Measurements from ENCODE around the gene CD151.

DNA sequence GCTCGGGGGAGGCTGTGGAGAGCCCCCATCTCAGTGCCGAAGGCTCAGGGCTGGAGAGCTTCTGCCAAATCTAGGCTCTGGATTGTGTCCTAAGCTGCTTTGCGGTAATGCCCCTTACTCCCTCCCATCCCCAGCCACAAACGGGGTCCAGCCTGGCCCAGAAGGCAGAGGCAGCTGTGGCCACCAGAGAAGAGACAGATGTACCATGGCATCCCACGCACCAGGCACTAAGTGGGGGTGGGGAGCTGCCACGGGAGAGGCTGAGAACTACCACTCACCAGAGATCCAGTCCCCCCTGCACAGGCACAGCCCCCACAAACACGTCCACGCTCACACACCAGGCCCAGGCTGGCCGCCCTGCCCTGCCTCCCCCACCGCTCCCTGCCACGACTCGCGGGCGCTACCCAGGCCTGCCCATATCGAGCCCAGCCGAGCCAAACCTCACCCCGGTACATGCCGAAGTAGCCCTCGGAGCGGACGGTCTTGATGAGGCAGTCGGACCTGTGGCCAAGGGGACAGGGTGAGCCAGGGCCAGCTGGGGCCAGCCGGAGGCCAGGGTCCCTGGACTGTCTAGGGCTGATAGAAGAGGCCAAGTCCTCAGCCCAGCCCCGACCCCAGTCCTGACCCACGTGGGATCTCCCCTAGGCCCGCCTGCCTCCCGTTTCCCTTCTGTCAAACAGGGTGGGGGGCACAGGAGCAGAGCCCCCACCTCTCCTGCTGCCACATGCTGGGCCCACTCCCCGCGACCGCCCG lies 38.6 kb upstream of the CD151 start:
- TF ChIP-seq, protein P1, sequence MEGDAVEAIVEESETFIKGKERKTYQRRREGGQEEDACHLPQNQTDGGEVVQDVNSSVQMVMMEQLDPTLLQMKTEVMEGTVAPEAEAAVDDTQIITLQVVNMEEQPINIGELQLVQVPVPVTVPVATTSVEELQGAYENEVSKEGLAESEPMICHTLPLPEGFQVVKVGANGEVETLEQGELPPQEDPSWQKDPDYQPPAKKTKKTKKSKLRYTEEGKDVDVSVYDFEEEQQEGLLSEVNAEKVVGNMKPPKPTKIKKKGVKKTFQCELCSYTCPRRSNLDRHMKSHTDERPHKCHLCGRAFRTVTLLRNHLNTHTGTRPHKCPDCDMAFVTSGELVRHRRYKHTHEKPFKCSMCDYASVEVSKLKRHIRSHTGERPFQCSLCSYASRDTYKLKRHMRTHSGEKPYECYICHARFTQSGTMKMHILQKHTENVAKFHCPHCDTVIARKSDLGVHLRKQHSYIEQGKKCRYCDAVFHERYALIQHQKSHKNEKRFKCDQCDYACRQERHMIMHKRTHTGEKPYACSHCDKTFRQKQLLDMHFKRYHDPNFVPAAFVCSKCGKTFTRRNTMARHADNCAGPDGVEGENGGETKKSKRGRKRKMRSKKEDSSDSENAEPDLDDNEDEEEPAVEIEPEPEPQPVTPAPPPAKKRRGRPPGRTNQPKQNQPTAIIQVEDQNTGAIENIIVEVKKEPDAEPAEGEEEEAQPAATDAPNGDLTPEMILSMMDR (IDR thresholded peaks at IDR 0.05) = no peak
- TF ChIP-seq POLR2A (IDR thresholded peaks at IDR 0.05) = no peak

All from thyroid gland (tissue), 4 donors.